Endothelial cell of umbilical vein (primary cell): ENCODE measurements around the gene PLCXD1. TPM values are rescaled to one million over a fixed set of nuclear protein-coding genes. Genes with fewer than 3 reads are reported as not detected.
"Not testable (repeated sequence)": the region's sequence is repeated elsewhere in the genome, so short reads cannot be mapped to it uniquely, and the experiment has no call there.

Experiments
- BruUV-seq: library from RNA; stranded (reverse); fragments of 400-500 nt; replicated peaks from 2 replicates; lab custom pipeline; 2021; lab: Mats Ljungman, UMichigan
- CTCF ChIA-PET: fragments of 300-600, 350-600 bp; sonication (Branson Sonifier 250); formaldehyde crosslinking; loops from one replicate; lab custom pipeline; 2021; ENCODE audit warnings: antibody characterized with exemption, inconsistent platforms; lab: Charles Lee
- POLR2A ChIA-PET: fragments of 300-600, 350-600 bp; sonication (Branson Sonifier 250); formaldehyde crosslinking; loops from one replicate; lab custom pipeline; 2021; ENCODE audit warnings: antibody characterized with exemption, inconsistent platforms; lab: Charles Lee
- DNase-seq: peaks from one replicate; pipeline ENCODE4 v3.0.0-alpha.2; 2011; ENCODE audit warnings: low read depth, low spot score
- FAIRE-seq: peaks from 2 replicates; lab custom pipeline; 2011; peaks lifted over from hg19 to GRCh38; lab: Jason Lieb, UNC
- H2AFZ ChIP-seq: 2 replicates; pipeline ENCODE4 v1.6.0; 2012; ENCODE audit warnings: low read depth, low read length, control low read depth, inconsistent platforms
- H3K27ac ChIP-seq: 2 replicates; pipeline ENCODE4 v1.5.1; 2011; ENCODE audit warnings: low read depth, mild to moderate bottlenecking, control low read depth, low read length, moderate library complexity; ENCODE audit not compliant: insufficient read depth
- H3K27me3 ChIP-seq, 2 experiments: 2 replicates each; pipeline versions ENCODE4 v1.6.0 to v1.6.1; 2011; ENCODE audit warnings: low read length in 2 of 2, mixed read lengths in 1 of 2; ENCODE audit not compliant: control insufficient read depth in 2 of 2, insufficient read depth in 2 of 2
- H3K36me3 ChIP-seq, 2 experiments: 2 replicates in 1 of 2; 3 replicates in 1 of 2; pipeline ENCODE4 v1.5.1; 2011; ENCODE audit warnings: low read length in 2 of 2, mild to moderate bottlenecking in 1 of 2, moderate library complexity in 1 of 2; ENCODE audit not compliant: control insufficient read depth in 2 of 2, insufficient read depth in 2 of 2; ENCODE audit errors: extremely low read depth in 1 of 2
- H3K4me1 ChIP-seq: 3 replicates; pipeline ENCODE4 v1.5.1; 2011; ENCODE audit warnings: mild to moderate bottlenecking, low read length; ENCODE audit not compliant: control insufficient read depth, insufficient read depth; ENCODE audit errors: extremely low read depth
- H3K4me2 ChIP-seq: 2 replicates; pipeline ENCODE4 v1.6.1; 2011; ENCODE audit warnings: low read length, control low read depth, mixed read lengths; ENCODE audit not compliant: insufficient read depth
- H3K4me3 ChIP-seq, 3 experiments: fragments of 200-600 bp in 1 of 3; sonication (generic), shearing (Covaris generic) in 1 of 3; replicated peaks in 1 of 3; 2 replicates each; pipeline ENCODE4 v1.5.1; 2011 to 2016; ENCODE audit warnings: control low read depth in 3 of 3, low read length in 3 of 3, mild to moderate bottlenecking in 2 of 3, inconsistent platforms in 1 of 3, low read depth in 1 of 3, moderate library complexity in 1 of 3; ENCODE audit not compliant: insufficient read depth in 1 of 3
- H3K79me2 ChIP-seq: 2 replicates; pipeline ENCODE4 v1.6.0; 2012; ENCODE audit warnings: low read length, inconsistent platforms; ENCODE audit not compliant: control insufficient read depth, insufficient read depth
- H3K9ac ChIP-seq: replicated peaks from 2 replicates; pipeline ENCODE3; 2011; ENCODE audit warnings: low read length, control low read depth; ENCODE audit not compliant: insufficient read depth; ENCODE audit errors: extremely low read depth
- H3K9me1 ChIP-seq: replicated peaks from 3 replicates; pipeline ENCODE4 v1.6.0; 2011; ENCODE audit warnings: mild to moderate bottlenecking, low read length; ENCODE audit not compliant: control insufficient read depth, insufficient read depth; ENCODE audit errors: extremely low read depth
- H3K9me3 ChIP-seq: replicated peaks from 2 replicates; pipeline ENCODE4 v1.5.1; 2012; ENCODE audit warnings: low read length, inconsistent platforms; ENCODE audit not compliant: control insufficient read depth, insufficient read depth
- H4K20me1 ChIP-seq: replicated peaks from 2 replicates; pipeline ENCODE3; 2011; ENCODE audit warnings: mild to moderate bottlenecking, low read length; ENCODE audit not compliant: control insufficient read depth, insufficient read depth; ENCODE audit errors: extremely low read depth
- EZH2 ChIP-seq: IDR thresholded peaks from 2 replicates; pipeline ENCODE4 v1.6.1; 2012; ENCODE audit warnings: borderline replicate concordance, low read depth, mild to moderate bottlenecking, moderate library complexity, low read length, inconsistent platforms; ENCODE audit not compliant: severe bottlenecking
- FOS ChIP-seq: IDR thresholded peaks from 2 replicates; pipeline ENCODE4 v1.6.1; 2011; ENCODE audit warnings: mild to moderate bottlenecking, low read length, moderate library complexity, borderline replicate concordance; ENCODE audit not compliant: insufficient read depth
- GATA2 ChIP-seq: IDR thresholded peaks from 2 replicates; pipeline ENCODE4 v1.7.0; 2011; ENCODE audit warnings: low read depth, mild to moderate bottlenecking, moderate library complexity, mixed read lengths, low read length; ENCODE audit not compliant: insufficient read length, insufficient read depth
- JUN ChIP-seq: IDR thresholded peaks from 2 replicates; pipeline ENCODE4 v1.6.1; 2011; ENCODE audit warnings: borderline replicate concordance, low read depth; ENCODE audit not compliant: insufficient read length, insufficient read depth
- MAX ChIP-seq: IDR thresholded peaks from 2 replicates; pipeline ENCODE4 v1.6.1; 2011; ENCODE audit not compliant: insufficient read depth, insufficient read length
- MYC ChIP-seq: IDR thresholded peaks from one replicate; pipeline ENCODE4 v1.6.1; 2011; ENCODE audit warnings: mild to moderate bottlenecking, low read depth, low read length
- POLR2A ChIP-seq: IDR thresholded peaks from 2 replicates; pipeline ENCODE4 v1.6.1; 2012; ENCODE audit warnings: low read depth, mild to moderate bottlenecking, control low read depth, low read length
- POLR2AphosphoS5 ChIP-seq: IDR thresholded peaks from 2 replicates; pipeline ENCODE4 v1.6.1; 2012; ENCODE audit warnings: low read depth, mild to moderate bottlenecking, control low read depth, low read length, moderate library complexity; ENCODE audit not compliant: insufficient read depth
- dilution Hi-C: fragments of 300-500 bp; cut with MboI; formaldehyde crosslinking; loops from one replicate; pipeline ENCODE4 v1.15.0; 2019; ENCODE audit warnings: low sequenced_read_pairs; ENCODE audit not compliant: extremely low pct_ligation_motif_present
- intact Hi-C: fragments of 100-400 bp; cut with micrococcal nuclease; formaldehyde crosslinking; loops from one replicate; pipeline ENCODE4 v1.10.0; 2022
- polyA plus RNA-seq, 4 experiments: library from polyadenylated mRNA; depleted of rRNA in 3 of 4; stranded (reverse) in 3 of 4; unstranded in 1 of 4; fragments of >200 nt; gene quantifications; 2 replicates each; pipeline versions ENCODE4 v1.2.1 to v1.2.3, GENCODE V29; 2011 to 2012; ENCODE audit warnings: missing spikeins in 1 of 4
- total RNA-seq: library from RNA; stranded (reverse); gene quantifications from 2 replicates; pipeline ENCODE4 v1.2.3, GENCODE V29; 2021
- TF ChIP-seq, protein P1 (sequence below), 2 donors: IDR thresholded peaks; 1 replicate in 1 of 2; 2 replicates in 1 of 2; pipeline ENCODE4 v1.5.1; 2011; ENCODE audit warnings: low read length in 2 of 2, mild to moderate bottlenecking in 2 of 2, moderate library complexity in 2 of 2, control low read depth in 1 of 2, inconsistent platforms in 1 of 2, low read depth in 1 of 2; ENCODE audit not compliant: insufficient read depth in 1 of 2; ENCODE audit errors: extremely low read depth in 1 of 2

Gene PLCXD1
- total and polyA plus RNA-seq, 2 donors (not counting 3 experiments of a cell fraction or from before 2014, with no cell fraction given): 11.7 to 16.8 TPM

GRCh38 chrX:232278-232655 lies 48.9 kb upstream of the PLCXD1 start:
- H3K4me3 ChIP-seq, H3K9ac ChIP-seq, FAIRE-seq, H3K27me3 ChIP-seq, H3K27ac ChIP-seq, H3K36me3 ChIP-seq, BruUV-seq, intact Hi-C loops, H3K4me2 ChIP-seq, H3K9me3 ChIP-seq, H4K20me1 ChIP-seq, CTCF ChIA-PET, DNase-seq, H2AFZ ChIP-seq, H3K4me1 ChIP-seq, dilution Hi-C loops, H3K79me2 ChIP-seq, POLR2A ChIA-PET, H3K9me1 ChIP-seq: not testable (repeated sequence)

DNA sequence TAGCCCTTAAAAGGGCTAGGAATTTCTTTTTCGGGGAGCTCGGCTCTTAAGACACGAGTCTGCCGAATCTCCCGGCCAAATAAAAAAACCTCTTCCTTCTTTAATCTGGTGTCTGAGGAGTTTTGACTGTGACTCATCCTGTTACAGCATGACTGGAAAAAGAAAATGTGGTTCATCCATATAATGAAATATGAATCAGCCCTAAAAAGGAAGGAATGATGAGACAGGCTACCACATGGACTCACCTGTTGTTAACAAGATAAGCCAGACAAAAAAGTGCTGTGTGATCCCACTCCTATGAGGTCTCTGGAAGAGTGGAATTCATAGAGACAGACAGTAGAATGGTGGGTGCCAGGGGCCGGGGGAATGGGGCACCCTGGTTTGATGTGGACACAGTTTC lies 45.0 kb upstream of the PLCXD1 start:
- H2AFZ ChIP-seq, intact Hi-C loops, H3K79me2 ChIP-seq, H3K9ac ChIP-seq, FAIRE-seq, H4K20me1 ChIP-seq, H3K4me2 ChIP-seq, H3K9me1 ChIP-seq, H3K36me3 ChIP-seq, dilution Hi-C loops, H3K27me3 ChIP-seq, H3K4me3 ChIP-seq, H3K4me1 ChIP-seq, BruUV-seq, DNase-seq, POLR2A ChIA-PET, CTCF ChIA-PET, H3K9me3 ChIP-seq, H3K27ac ChIP-seq: not testable (repeated sequence)

DNA sequence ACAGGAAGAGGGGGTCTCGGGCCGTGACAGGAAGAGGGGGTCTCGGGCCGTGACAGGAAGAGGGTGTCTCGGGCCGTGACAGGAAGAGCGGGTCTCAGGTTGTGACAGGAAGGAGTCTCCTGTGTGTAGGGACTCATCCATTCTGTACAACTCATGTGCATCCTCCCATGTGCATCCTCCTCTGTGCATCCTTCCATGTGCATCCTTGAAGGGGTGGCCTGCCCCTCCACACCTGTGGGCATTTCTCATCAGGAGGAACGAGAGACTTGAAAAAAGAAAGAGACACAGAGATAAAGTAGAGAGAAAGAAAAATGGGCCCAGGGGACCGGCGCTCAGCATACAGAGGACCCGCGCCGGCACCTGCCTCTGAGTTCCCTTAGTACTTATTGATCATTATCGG lies 30.2 kb upstream of the PLCXD1 start:
- BruUV-seq: no TSS peak
- Histone ChIP-seq H3K9me3 (no peaks in the 10 kb centered on the region), H3K9ac (no peak overlapping the region), H2AFZ (no peak overlapping the region), H3K4me1 (no peaks in the 10 kb centered on the region), H3K9me1 (no peaks in the 10 kb centered on the region), H4K20me1 (no peaks in the 10 kb centered on the region), H3K27ac (no peak overlapping the region), H3K27me3 (no peaks in the 10 kb centered on the region), H3K4me3 (no peak overlapping the region), H3K36me3 (no peaks in the 10 kb centered on the region), H3K79me2 (no peaks in the 10 kb centered on the region), H3K4me2 (no peak overlapping the region)
- DNase-seq (no peak), FAIRE-seq (no peak)
- dilution Hi-C loops: no loop called here
- no peak for TF ChIP-seq MYC
- TF ChIP-seq MAX: no peak
- TF ChIP-seq POLR2A: no peak
- no peak for TF ChIP-seq FOS
- no peak for TF ChIP-seq POLR2AphosphoS5
- TF ChIP-seq GATA2: no peak
- TF ChIP-seq JUN: no peak
- TF ChIP-seq, protein P1, sequence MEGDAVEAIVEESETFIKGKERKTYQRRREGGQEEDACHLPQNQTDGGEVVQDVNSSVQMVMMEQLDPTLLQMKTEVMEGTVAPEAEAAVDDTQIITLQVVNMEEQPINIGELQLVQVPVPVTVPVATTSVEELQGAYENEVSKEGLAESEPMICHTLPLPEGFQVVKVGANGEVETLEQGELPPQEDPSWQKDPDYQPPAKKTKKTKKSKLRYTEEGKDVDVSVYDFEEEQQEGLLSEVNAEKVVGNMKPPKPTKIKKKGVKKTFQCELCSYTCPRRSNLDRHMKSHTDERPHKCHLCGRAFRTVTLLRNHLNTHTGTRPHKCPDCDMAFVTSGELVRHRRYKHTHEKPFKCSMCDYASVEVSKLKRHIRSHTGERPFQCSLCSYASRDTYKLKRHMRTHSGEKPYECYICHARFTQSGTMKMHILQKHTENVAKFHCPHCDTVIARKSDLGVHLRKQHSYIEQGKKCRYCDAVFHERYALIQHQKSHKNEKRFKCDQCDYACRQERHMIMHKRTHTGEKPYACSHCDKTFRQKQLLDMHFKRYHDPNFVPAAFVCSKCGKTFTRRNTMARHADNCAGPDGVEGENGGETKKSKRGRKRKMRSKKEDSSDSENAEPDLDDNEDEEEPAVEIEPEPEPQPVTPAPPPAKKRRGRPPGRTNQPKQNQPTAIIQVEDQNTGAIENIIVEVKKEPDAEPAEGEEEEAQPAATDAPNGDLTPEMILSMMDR (IDR thresholded peaks at IDR 0.05; ENCODE audit: extremely low read depth in 1 of 2, insufficient read depth in 1 of 2, low read depth in 1 of 2, low read length in 2 of 2): no peak
- no peak for TF ChIP-seq EZH2
- CTCF ChIA-PET: no interaction called here
- intact Hi-C loops: no loop called here
- POLR2A ChIA-PET: no interaction called here
